H4 (cell line): Measurements from ENCODE around the gene PSEN2. TPM values are rescaled to one million over a fixed set of nuclear protein-coding genes. Genes with fewer than 3 reads are reported as not detected.

Experiments
- DNase-seq: peaks from one replicate; pipeline ENCODE4 v3.0.0-alpha.2; 2015; ENCODE audit warnings: low spot score
- total RNA-seq: library from RNA; depleted of rRNA; stranded (reverse); fragments of >200 nt; shearing (Covaris generic); gene quantifications from 2 replicates; pipeline ENCODE4 v1.2.3, GENCODE V29; 2014

Gene PSEN2
- total RNA-seq, 1 experiment from 2014 or later: 9.5 TPM

DNA sequence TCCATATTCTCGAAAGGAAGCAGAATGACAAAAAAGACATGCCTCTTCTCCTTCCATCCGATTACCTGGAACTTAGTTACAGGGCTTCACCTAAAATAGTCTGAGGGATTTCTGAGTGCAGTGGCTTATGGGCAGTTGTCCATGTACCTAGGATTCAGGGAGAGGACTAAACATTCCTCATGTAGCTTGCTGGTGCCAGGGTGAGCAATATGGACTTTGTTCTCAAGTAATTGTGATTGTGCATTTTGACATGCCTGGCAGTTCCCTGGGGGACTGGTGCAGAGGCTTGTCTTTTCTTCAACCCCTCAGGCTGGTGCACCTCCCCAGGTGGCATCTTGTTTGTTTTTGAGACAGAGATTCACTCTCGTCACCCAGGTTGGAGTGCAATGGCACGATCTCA, 6.1 kb upstream of the PSEN2 start:
- DNase-seq: no peak

DNA sequence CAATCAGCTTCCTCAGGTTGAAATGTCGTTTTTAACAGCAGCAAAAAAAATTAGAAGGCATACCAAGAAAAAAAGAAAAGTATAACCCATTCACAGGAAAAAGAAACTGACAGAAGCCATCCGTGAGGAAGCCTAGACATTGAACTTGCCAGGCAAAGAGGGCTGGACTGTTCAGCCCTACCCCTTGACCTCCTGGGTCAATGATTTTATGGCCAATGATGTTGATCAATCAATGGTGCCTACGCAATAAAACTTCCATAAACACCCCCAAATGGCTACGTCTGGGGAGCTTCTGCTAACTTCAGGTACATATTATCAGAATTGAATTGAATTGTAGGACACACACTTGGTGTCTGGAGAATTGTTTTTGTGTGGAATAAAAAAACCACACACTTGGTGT, 4.8 kb upstream of the PSEN2 start:
- DNase-seq: no peak

DNA sequence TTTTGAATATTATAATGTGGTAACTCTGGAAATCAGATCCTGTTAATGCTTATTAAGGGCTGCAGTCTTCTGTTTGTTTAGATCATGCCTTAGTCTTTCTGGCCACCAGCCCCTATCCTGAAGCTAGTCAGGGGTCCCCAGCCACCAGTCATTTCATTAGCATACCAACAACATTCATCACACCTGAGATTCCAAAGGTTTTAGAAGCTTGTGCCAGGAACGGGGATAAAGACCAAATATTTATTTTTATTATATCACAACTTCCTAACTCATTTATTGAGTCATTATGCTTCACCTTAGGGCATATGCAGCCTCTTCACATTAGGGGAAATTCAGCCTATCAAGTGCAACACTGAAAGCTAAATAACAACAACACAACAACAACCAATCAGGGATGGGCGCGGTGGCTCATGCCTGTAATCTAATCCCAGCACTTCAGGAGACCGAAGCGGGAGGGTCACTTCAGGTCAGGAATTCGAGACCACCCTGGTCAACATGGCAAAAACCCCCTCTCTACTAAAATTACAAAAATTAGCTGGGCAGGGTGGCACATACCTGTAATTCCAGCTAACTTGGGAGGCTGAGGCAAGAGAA, 2.9 kb upstream of the PSEN2 start:
- DNase-seq: no peak

DNA sequence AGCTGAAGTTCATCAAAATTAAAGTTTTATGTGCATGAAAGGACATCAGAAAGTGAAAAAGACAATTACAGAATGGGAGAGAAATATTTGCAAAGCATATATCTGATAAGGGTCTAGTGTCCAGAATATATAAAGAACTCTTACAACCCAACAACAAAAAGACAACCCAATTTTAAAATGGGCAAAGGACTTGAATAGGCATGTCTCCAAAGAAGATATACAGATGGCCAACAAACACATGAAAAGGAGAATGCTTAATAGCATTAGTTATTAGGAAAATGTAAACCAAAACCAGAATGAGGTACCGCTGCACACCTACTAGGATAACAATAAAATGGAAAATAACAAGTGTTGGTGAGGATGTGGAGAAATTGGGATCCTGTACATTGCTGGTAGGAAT, 1.7 kb upstream of the PSEN2 start:
- no peak for DNase-seq

DNA sequence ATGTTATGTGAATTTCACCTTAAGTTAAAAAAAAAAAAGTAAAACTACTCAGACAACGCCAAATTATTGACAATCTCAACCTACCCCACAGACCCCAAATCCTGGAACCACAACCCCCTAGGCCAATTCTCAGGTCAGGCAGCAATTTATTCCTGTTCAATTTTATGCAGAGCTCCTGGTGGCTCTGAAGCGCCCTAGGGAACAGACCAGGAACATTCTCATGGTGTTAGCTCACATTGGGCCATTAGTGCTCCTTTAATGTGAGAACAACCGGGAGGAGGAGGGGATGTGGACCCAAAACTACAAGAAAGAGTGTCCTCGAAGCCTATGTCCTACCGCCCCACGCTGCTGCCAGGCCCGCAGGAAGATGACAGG, 403 bp upstream of the PSEN2 start:
- DNase-seq: peak; percentile 24

DNA sequence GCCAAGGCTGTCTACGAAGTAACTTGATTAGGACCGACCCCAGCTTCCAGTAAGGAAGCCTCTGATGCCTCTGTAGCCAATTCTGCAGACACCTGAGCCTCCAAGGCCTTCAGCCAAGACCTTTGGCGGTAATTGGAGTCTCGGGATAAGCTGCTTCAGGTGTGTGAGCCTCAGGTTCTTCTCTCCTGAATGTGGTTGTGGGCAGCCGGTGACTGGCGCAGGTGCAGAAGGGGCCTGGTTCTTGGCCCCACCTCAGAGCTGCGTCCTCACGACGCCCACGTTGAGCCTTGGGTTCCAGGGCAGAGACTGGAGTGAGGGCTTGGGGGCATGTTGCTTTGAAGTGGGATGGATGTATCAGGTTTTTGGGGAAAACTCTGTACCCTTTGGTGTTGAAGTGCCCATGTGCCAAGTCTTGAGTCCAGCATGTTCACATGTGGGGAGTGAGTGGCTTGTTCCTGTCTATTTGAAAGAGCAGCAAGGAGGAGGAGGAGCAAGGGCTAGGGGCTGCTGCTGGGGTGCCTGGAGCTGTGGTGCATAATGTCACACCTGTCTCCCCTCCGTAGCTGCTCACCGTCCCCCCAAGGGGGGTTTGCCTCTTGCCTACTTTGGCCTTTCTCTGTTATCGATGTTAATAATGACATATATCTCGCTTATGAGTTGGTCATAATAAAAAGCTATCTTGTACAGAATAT, 1.4 kb downstream of the PSEN2 start:
- no peak for DNase-seq

DNA sequence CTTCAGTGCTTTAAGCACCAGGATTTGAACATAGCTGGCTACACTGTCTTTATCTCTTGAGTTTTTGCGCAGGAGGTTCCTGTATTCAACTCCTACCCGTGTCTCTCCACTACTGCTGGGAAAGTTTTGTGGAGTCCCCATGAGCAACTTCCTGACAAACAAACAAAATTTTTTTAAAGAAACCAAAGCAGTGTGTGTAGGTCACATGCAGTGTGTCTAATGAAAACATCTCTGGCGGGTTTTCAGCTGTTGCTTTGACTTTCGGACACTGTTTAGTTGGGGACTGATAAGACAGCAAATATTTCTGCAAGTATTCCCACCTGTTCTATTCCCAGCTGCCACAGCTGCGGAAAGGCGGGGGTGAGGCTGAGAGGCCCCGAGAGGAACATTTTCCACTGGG, 2.0 kb downstream of the PSEN2 start:
- no peak for DNase-seq

DNA sequence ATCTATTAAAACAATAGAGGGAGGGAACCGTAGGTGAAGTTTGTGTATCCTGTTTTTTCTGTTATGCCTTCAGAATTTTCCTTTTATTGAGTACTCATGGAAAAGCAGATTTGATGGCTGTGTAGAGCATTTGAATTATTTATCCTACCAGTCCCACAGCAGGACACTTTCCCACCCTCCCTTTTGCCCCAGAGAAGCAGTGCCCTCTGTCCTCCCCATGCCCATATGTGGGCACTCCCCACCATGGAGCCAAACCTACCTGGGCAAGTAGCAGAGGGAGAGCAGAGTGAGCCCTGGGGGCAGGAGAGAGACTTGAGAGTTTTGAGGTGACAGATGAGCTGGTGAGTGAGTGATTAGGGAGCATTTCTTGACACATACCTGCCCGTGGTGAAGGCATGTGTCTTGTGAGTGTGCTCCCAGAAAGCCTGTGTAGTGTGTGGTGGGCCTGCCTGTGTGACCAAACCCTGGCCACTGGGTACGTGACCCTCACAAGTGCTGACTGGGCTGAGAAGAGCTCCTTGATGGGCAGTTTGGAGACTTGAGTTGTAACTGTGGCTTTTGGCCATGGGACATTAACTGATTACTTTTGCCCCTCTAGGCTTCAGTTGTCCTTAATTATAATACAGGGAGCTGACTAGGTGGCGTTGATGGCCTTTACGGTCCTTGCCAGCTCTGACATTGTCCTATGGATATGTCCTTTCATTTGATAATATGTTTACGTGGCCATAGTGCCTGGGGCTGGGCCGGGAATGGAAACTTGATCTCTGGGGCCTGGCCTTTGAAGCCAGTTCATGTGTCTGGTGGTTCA, 3.6 kb downstream of the PSEN2 start:
- DNase-seq: no peak

DNA sequence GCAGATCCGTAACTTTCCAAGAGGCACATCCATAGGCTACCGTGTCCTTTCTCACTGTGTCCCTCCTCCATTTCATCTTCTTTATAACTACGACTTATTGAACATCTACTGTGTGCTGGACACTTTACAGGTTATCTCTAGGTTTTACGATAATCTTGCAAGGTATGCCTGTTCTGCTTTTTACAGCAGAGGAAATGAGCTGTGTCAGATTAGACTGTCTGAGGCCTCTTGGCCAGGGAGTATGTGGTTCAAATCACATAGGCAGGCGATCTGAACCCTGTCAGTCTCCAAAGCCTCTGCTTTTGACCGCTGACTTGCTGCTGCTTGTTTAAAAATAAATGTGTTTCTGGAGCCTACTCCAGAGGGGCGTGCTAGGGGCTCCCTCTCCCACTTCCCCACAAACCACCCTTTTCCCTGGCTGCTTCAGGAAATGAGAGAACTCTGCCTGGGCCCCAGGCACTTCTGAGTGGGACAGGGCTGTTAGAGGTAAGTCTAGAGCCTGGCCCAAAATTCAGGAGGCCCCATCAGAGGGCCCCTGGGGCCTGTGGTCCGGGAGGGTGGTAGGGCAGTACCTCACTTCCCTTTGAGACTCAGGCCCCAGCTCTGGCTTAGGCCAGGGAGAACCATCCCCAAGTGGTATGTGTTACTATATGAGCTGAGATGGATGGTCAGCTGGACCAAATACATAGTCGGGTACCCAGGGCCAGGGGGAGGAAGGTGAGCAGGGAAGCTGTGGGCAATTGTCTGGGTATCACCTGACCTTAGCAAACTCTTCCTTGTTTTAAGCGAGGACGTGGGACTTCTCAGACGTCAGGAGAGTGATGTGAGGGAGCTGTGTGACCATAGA, 4.4 kb downstream of the PSEN2 start:
- no peak for DNase-seq

DNA sequence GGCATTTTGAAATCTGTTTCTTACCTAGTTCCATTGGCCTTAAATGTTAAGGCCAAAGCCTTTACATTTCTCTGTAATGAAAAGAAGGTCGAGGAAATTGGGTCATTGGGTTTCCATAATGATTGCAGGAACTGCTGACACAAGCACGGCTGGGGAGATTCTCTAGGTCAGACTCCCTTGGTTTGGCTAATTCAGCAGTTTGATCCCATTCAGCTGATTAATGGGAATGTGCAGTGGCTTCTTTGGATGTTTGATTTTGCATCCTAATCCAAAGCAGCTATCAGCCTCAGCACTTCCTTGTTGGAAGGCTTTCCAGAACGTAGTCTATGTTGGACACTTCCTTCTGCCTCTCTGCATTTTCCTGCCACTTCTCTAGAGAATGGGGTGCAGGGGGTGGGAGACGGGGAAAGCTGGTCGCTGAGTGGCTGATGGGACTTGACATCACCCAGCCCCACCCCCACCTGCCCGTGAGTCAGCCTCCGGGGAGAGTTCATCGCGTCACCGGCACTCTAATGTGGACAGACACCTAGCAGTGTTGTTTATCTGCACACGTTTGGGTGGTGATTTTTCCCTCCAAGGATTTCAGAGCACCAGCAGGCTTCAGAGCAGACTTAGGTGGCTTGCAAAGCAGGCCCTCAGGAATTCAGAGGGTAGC, 5.4 kb downstream of the PSEN2 start:
- peak; percentile 50 for DNase-seq

DNA sequence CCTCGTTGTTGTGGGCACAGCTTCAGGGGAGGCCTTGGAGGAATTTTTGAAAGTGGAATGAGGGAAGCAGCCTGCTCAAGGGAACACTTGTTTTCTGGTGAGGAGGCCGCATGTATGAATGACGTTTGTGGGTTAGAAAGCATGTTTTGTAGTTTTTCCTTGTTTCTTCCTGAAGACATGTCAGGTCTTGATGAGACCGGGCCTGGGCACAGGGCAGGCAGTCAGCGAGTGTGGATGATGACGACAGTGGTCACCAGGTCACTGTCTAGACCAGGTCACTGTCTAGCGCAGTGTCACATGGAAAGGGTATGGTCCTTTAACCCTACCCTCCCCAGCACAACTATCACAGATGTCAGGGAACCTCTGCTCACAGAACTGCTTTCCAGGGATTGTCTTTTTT, 7.3 kb downstream of the PSEN2 start:
- no peak for DNase-seq

DNA sequence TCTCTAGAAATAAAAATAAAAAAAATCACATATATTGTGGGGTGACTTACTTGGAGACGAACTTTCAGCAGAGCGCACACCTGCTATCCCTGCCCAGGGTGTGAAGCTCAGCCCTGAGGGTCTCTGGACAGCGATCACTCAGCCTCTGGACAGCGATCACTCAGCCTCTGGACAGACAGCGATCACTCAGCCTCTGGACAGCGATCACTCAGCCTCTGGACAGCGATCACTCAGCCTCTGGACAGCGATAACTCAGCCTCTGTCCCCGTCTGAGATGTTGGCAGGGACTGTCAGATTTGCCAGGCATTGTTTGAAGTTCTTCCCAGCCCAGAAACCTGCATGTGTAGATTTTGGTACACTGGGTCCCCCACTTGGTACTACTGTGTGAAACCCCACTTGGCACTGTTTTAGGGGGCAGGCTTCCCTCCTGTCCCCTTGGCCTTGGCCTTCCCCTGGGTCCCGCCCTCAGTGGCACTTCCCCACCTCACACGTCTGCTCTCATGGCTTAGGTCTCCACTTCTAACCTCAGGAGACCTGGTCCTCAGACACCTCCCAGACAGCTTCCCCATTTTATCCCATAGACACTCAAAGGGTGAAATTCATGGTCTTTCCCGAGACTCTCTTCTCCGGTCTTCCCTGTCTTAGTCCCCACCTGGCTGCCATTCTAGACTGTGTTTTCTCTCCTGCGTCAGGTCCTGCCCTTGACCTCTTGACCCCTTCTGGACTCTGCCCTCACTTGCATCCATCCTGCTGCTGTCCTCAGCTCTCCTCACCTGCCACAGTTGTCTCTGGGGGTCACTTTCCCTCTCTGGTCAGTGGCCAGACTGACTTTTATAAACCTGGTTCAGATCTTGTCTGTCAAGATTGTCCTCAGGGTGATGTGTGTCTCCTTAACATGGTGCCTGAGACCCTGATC, 10.2 kb downstream of the PSEN2 start:
- DNase-seq: no peak

DNA sequence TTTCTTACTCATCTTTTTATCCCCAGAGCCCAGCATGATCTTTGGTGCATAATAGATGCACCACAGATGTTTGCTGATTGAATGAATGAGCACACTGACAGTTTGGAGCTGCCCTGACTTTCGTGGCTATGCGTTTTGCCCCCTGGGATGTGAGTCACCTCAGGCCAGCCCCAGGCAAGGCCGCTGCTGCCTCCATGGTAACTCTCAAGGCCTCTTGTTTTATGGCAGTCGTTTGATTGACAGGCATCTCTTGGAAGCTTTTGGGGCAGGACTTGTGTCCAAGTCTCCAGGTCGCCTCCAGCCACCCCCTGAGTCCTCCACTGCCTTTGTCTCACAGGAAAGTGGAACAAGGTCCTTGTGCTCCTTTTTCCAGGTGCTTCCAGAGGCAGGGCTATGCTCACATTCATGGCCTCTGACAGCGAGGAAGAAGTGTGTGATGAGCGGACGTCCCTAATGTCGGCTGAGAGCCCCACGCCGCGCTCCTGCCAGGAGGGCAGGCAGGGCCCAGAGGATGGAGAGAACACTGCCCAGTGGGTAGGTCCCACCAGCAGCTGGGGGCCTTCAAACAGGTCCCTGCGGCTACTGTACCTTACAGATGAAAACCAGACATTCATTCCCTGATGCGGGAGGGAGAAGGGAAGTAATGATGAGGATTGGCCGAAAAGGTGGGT, 11.2 kb downstream of the PSEN2 start:
- DNase-seq: no peak

DNA sequence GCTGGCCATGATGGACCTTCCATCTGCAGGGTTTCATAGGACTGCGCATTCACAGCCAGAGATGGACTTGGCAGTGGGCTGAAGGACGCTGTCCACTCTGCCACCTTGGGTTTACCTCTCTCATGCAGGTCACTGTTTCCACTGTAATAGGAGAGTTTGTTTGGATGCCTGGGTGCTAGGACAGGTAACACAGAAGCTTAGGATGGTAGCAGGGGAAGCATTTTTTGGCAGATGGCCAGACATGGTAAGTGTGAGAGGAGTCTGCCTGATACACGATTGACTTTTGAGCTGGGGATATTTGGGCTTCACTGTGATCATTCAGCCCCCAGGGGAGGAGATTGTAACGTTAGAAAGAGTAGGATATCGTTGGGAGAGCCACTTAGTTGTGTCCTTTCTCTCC, 11.8 kb downstream of the PSEN2 start:
- no peak for DNase-seq

DNA sequence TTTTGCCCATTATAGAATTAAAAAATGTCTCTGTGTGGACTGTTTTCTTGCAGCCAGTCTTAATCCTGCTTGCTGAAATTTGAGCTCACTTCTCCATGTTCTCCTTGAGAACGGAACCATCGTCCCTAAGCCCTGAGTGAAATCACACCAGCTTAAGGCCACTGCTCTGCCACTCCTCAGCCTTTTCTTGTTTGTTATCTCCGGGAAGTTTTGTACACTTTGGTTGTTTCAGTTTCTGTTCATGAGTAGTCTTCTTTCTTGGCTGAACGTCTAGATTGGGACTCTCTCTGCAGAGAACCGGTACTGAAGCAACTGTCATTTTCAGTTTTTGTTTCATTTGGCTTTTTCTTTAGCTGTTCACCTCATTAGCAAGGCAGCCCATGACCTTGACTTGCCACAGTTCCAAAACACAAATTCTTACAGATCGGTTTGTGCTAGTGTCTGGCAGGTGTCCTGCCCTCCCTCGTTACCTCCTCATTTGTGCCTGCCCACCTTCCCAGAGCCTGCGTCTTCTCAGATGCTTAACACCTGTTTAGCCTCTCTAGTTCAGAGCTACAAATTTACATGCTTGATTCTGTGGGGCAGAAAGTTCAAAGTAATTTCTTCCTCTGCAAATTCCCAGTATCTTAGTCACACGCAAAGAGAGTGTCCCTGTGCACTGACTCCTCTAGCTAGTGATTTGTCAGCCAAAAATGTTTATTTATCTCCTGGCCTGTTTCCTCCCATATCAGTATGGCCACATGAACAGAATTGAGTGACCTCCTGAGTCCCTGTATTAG, 12.4 kb downstream of the PSEN2 start:
- no peak for DNase-seq

DNA sequence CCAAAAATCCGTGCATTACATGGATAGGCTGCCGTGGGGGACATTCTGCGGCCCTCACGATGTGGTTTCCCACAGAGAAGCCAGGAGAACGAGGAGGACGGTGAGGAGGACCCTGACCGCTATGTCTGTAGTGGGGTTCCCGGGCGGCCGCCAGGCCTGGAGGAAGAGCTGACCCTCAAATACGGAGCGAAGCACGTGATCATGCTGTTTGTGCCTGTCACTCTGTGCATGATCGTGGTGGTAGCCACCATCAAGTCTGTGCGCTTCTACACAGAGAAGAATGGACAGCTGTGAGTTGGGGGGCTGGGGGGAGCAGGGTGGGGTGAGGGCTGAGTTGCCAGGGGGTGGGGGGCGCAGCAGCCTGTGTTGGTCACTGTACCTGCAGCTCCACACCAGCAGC, 13.2 kb downstream of the PSEN2 start:
- no peak for DNase-seq

DNA sequence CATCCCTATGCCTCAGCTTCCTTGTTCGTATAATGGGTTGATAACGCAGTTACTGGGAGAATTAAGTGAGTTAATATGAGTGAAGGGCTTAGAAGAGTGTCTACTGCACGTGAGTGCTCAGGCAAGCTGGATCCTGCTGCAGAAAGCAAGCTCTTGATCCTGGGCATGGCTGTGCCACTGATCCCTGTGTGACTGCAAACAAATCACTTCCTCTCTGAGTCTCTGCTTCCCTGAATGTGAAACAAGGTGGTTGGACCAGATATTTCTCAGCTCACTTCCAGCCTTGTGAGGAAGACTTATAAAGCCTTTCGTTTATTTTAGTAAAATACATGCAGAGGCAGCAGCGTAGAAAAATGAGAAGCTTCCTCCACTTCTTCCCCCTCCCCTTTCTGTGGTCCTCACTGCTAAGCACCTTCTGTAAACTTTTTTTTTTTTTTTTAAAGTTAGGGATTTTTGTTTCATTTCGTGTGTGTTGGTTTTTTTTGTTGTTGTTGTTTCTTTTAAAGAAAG, 13.8 kb downstream of the PSEN2 start:
- DNase-seq: no peak

DNA sequence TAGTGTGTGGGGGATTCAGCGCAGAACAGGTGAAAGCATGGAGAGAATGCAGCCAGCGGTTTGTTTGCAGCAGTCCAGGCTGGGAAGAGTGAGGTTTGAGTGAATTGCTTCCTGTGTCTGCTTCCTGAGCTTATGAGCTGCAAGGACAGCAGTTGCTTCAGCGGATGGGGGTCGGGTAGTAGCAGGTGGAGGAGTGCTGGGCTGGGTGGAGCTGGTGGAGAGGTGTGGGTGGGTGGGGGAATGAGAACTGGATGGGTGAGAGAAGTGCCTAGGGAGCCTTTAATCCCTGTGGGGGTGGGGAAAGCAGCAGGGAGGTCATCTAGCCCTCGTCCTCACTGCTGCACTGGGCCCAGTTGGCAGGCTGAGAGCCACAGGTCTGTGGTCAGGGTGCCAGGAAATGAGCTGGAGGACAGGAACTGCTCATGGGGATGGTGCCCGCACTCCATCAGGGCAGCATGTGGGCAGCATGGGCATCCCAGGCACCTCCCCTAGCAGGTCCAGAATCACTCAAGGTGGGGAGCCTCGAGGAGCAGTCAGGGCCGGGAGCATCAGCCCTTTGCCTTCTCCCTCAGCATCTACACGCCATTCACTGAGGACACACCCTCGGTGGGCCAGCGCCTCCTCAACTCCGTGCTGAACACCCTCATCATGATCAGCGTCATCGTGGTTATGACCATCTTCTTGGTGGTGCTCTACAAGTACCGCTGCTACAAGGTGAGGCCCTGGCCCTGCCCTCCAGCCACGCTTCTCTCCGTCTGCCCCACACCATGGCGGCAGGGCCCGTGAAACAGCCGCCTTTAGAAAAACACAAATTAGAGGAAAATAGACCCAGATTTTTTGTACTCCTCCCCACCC, 14.8 kb downstream of the PSEN2 start:
- DNase-seq: no peak
